GM21528 (cell line): ENCODE data around the gene PWP2.
"Not testable (repeated sequence)": the region's sequence is repeated elsewhere in the genome, so short reads cannot be mapped to it uniquely, and the experiment has no call there.

Experiments used
- ATAC-seq: cut with Tn5 transposase; IDR thresholded peaks from one replicate; pipeline ENCODE4 v1.9.1; 2021; ENCODE audit warnings: mild to moderate bottlenecking, moderate library complexity; ENCODE audit not compliant: unreplicated experiment, low FRiP score

PWP2 gene

DNA sequence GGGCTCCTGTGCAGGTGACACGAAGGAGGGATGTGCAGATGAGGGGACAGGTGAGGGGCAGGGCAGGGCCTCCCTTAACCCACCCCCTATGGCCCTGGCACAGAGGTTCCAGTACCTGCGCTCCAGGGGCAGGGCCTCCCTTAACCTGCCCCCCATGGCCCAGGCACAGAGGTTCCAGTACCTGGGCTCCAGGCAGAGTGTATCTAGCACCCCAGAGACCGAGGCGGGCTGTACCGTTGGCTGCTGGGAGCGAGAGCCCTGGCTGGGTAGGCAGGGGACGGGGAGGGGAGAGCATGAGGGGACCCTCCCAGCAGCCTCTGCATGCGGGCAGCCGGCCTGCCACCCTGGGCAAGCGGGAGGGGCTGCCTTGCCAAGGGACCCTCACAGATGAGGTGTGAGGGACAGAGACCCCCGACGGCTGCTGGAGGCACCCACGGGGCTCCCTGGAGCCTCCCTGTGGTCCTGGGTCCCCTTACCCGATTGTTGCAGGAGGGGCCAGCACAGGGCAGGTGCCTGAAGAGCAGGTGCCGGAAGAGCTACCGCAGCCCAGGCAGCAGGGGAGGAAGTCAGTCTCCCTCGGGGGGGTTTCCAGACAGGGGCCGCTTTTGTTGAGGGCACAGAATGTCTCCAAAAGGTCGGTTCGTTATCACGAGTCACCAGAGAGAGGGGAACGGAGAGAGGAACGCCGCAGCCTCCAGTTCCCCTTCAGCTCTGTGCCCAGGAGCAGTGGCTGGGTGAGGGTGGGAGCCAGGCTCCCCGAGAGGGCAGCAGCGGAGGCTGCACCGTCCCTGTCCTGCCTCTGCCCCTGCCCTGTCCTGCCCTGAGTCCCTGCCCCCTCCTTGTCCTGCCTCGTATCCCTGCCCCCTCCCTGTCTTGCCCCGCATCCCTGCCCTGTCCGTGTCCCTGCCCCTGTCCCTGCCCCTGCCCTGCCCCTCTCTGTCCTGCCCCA is 52.4 kb downstream of the PWP2 start:
- not testable (repeated sequence) for ATAC-seq

GRCh38 chr21:44160298-44160672 is 53.1 kb downstream of the PWP2 start:
- not testable (repeated sequence) for ATAC-seq

DNA sequence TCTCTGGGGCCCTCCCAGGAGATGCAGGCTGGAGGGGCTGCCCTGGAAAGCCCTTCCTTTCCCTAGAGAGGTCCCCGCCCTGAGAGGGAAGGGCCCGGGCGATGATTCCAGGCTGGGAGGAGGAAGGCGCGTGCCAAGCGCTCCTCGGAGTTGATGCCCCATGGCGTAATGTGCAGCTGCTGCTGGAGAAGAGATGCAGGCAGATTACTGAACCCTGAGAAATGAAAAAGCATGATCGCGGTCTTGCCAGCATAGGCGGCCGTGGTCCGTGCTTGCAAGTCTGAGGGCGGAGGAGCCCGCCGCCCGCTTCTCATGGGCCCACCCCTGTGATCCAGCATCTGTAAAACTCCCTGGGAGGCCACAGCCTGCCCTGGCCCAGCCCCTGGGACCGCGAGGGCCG is 53.6 kb downstream of the PWP2 start:
- ATAC-seq: not testable (repeated sequence)

GRCh38 chr21:44163167-44163653 is 56.0 kb downstream of the PWP2 start:
- not testable (repeated sequence) for ATAC-seq

DNA sequence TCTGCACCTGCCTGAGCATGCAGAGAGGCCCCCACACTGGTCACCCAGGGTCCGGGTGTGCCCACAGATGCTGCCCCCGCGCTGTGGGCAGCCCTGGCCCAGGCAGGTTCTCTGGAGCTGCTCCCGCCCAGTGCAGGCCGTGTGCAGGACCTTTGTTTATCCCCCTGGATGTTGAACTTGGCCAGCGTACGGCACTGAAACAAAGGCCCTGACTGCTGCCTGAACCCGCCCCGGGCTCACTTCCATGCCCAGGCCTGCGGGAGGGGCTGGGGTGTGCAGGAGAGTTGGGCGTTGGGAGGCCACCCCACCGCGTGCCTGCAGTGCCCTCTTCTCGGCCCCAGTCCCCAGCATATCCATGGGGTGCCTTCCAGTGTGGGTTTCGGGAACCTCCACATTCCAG is 58.7 kb downstream of the PWP2 start:
- not testable (repeated sequence) for ATAC-seq

DNA sequence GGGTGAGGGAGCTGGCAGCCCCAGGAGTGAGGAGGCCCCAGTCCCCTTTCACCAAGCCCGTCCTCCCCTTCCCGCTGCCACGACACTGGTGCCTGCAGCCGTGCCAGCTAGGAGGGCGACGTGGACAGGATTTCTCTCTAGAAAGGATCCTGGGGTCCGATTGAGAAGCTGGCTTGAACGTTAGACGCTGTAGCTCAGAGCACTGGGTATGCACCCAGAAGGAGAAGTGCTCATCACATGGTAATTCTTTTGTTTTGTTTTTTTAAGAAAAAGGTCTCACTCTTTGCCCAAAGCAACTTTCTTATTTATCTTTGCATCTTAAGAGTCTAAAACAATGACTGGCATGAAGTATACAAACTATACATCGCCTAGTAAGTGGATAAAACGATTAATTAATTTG is 60.3 kb downstream of the PWP2 start:
- not testable (repeated sequence) for ATAC-seq

DNA sequence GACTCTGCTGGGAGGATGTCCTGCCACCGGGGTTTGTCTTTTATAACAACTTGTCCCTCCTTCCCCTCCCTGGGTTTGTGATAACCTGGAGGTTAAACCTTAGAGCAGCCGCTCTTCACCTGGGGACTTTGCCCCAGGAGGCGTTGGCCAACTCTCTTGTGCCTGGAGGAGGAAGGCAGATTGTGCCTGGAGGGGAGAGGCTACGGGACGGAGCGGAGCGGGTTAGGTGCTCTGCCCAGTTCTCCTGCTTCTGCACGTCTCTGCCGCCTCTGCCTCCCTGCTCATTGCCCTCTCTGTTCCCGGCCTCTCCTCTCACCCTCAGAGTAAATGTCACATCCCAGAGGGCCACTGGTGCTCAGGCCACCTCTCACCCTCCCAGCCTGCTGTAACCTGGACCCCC is 63.1 kb downstream of the PWP2 start:
- not testable (repeated sequence) for ATAC-seq

DNA sequence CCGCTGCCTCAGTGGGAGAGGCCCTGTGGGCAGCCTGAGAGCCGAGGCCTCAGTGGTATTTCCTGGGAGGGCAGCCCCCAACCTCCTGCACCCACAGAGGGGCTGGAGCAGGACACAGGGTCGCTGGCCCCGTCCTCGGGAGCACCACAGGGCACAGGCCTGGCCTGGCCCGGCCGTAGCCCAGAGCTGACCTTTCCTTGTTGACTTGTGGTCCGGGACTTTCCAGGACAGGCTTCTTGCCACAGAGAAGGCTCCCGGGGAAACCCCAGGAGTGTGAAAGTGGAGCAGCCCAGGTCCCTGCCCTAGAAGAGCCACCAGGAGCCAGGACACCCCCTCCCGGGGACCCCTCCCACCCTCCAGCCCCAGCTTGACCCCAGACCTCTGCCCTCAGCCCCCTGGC is 63.7 kb downstream of the PWP2 start:
- ATAC-seq: not testable (repeated sequence)

GRCh38 chr21:44171962-44172572 is 64.9 kb downstream of the PWP2 start:
- ATAC-seq: not testable (repeated sequence)

GRCh38 chr21:44172741-44173140 is 65.5 kb downstream of the PWP2 start:
- not testable (repeated sequence) for ATAC-seq

DNA sequence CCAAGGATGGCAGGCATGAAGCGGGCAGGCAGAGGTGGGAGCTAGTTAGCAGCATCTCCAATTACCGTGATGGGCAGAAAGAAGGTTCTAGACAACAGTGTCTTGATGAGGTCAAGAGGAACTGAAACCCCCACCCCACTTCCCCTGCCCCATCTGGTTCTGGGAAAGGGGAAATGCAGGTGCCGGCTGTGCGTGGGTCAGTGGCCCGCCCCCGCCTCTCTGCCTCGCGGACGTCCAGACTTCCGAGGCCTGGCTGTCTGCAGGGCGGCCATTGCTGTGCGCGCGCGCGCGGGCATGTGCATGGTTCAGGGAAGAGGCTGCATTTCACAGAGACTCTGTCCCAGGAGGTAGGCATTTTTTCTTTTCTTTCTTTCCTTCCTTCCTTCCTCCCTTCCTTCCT is 68.0 kb downstream of the PWP2 start:
- not testable (repeated sequence) for ATAC-seq

GRCh38 chr21:44176127-44176526 is 68.9 kb downstream of the PWP2 start:
- ATAC-seq: not testable (repeated sequence)
